ENCODE data around the gene LDAH. TPM values are rescaled to one million over a fixed set of nuclear protein-coding genes. Genes with fewer than 3 reads are reported as not detected.

Gene LDAH
- total RNA-seq, 1 experiment from 2014 or later = 15.2 TPM

DNA sequence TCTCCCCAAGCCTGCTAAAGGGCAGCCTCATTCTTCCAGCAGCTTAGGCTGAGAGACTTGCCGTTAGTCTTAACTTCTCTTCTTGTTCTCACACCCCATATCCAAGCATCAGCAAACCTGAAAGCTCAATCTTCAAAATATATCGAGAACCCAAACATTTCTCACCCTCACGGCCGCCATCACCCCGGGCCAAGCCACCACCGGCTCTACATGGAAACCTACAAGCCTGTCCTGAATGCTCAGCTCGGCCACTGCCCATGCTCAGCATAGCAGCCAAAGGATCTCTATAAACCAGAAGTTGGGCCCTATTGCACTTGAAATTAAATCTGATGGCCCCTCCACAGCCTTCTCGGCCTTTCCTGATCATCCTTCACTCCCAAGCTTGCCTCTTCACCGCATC is 174.1 kb downstream of the LDAH start:
- Mint-ChIP-seq H3K36me3 (ENCODE audit: insufficient read depth in 1 of 3, low read depth in 3 of 3) (peaks cover 0 to 2% (median 0%) of the 10 kb centered on the region in 3 experiments; a peak in 2 of 7 replicates), H3K9me3 (no peaks in the 10 kb centered on the region; a peak in 1 of 5 replicates), H3K4me3 (no peak overlapping the region), H3K4me1 (peaks cover 25 to 28% of the 10 kb centered on the region in 2 experiments), H3K27me3 (ENCODE audit: low read depth) (peaks cover 27% of the 10 kb centered on the region), H3K27ac (no peak overlapping the region)
- TF ChIP-seq, protein P1, sequence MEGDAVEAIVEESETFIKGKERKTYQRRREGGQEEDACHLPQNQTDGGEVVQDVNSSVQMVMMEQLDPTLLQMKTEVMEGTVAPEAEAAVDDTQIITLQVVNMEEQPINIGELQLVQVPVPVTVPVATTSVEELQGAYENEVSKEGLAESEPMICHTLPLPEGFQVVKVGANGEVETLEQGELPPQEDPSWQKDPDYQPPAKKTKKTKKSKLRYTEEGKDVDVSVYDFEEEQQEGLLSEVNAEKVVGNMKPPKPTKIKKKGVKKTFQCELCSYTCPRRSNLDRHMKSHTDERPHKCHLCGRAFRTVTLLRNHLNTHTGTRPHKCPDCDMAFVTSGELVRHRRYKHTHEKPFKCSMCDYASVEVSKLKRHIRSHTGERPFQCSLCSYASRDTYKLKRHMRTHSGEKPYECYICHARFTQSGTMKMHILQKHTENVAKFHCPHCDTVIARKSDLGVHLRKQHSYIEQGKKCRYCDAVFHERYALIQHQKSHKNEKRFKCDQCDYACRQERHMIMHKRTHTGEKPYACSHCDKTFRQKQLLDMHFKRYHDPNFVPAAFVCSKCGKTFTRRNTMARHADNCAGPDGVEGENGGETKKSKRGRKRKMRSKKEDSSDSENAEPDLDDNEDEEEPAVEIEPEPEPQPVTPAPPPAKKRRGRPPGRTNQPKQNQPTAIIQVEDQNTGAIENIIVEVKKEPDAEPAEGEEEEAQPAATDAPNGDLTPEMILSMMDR (conservative IDR thresholded peaks at IDR 0.05) = no peak
- no peak overlapping the region for H4K91ac ChIP-seq (ENCODE audit: insufficient read length, low read depth, low read length)
- no peaks in the 10 kb centered on the region for H3K9me3 ChIP-seq (ENCODE audit: control insufficient read depth, low read depth, low read length)
- DNase-seq = no peak
- no peak overlapping the region for H3K9ac ChIP-seq (ENCODE audit: extremely low read depth, insufficient read length, low read length)
- H2AK5ac ChIP-seq (ENCODE audit: insufficient read length, low read length) = no peak overlapping the region
- peaks cover 5% of the 10 kb centered on the region for H3K23me2 ChIP-seq (ENCODE audit: insufficient read length, low read depth, low read length, poor library complexity, severe bottlenecking)
- H3T11ph ChIP-seq (ENCODE audit: low read length) = no peak overlapping the region
- H3K4me1 ChIP-seq (ENCODE audit: insufficient read depth, low read length) = no peaks in the 10 kb centered on the region; the same call in 1 of the 2 replicates
- H2BK120ac ChIP-seq (ENCODE audit: low read depth, low read length, poor library complexity, severe bottlenecking) = no peak overlapping the region
- no peak overlapping the region for H4K5ac ChIP-seq (ENCODE audit: insufficient read length, low read depth, low read length)
- no peak overlapping the region for H3K23ac ChIP-seq (ENCODE audit: insufficient read length, low read depth, low read length)
- H2BK12ac ChIP-seq (ENCODE audit: insufficient read length, low read depth, low read length) = no peak overlapping the region
- H2BK15ac ChIP-seq (ENCODE audit: low read depth, low read length) = no peak overlapping the region
- no peak overlapping the region for H3K56ac ChIP-seq (ENCODE audit: insufficient read length, low read depth, low read length)
- H3K27ac ChIP-seq (ENCODE audit: insufficient read length, low read depth, low read length) = no peak overlapping the region
- H3K14ac ChIP-seq (ENCODE audit: insufficient read depth, low read length) = no peak overlapping the region
- no peak overlapping the region for H2AFZ ChIP-seq (ENCODE audit: low read length)
- no peaks in the 10 kb centered on the region for H3K79me1 ChIP-seq (ENCODE audit: insufficient read depth, low read depth, low read length, poor library complexity, severe bottlenecking)
- no CpG with 5 or more reads among the region's 9 CpGs for WGBS (ENCODE audit: extremely low coverage, insufficient read length, low lambda C conversion rate)
- H3K4ac ChIP-seq (ENCODE audit: low read depth, low read length) = no peak overlapping the region
- H3K79me2 ChIP-seq (ENCODE audit: insufficient read depth, low read length) = no peaks in the 10 kb centered on the region
- H3K4me2 ChIP-seq (ENCODE audit: insufficient read depth, insufficient read length, low read length) = no peak overlapping the region
- H2BK20ac ChIP-seq (ENCODE audit: low read depth, low read length, poor library complexity, severe bottlenecking) = no peak overlapping the region
- no peak overlapping the region for H2BK5ac ChIP-seq (ENCODE audit: insufficient read length, low read length)
- H4K8ac ChIP-seq (replicated peaks; ENCODE audit: insufficient read length, low read depth, low read length) = no peak overlapping the region
- no peaks in the 10 kb centered on the region for H3K27me3 ChIP-seq (ENCODE audit: insufficient read depth, low read length)
- no peak overlapping the region for H3K18ac ChIP-seq (ENCODE audit: insufficient read length, low read depth, low read length)
- H4K20me1 ChIP-seq (ENCODE audit: control insufficient read depth, insufficient read depth, insufficient read length) = no peaks in the 10 kb centered on the region
